NCI-H2227 (cell line): ENCODE measurements around the gene SLFN11.
"Not testable (repeated sequence)": the region's sequence is repeated elsewhere in the genome, so short reads cannot be mapped to it uniquely, and the experiment has no call there.

Experiments used
- DNase-seq: peaks from one replicate; lab custom pipeline; 2025; ENCODE audit not compliant: unreplicated experiment; lab: John Stamatoyannopoulos, UW

SLFN11 gene, protein sequence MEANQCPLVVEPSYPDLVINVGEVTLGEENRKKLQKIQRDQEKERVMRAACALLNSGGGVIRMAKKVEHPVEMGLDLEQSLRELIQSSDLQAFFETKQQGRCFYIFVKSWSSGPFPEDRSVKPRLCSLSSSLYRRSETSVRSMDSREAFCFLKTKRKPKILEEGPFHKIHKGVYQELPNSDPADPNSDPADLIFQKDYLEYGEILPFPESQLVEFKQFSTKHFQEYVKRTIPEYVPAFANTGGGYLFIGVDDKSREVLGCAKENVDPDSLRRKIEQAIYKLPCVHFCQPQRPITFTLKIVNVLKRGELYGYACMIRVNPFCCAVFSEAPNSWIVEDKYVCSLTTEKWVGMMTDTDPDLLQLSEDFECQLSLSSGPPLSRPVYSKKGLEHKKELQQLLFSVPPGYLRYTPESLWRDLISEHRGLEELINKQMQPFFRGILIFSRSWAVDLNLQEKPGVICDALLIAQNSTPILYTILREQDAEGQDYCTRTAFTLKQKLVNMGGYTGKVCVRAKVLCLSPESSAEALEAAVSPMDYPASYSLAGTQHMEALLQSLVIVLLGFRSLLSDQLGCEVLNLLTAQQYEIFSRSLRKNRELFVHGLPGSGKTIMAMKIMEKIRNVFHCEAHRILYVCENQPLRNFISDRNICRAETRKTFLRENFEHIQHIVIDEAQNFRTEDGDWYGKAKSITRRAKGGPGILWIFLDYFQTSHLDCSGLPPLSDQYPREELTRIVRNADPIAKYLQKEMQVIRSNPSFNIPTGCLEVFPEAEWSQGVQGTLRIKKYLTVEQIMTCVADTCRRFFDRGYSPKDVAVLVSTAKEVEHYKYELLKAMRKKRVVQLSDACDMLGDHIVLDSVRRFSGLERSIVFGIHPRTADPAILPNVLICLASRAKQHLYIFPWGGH

DNA sequence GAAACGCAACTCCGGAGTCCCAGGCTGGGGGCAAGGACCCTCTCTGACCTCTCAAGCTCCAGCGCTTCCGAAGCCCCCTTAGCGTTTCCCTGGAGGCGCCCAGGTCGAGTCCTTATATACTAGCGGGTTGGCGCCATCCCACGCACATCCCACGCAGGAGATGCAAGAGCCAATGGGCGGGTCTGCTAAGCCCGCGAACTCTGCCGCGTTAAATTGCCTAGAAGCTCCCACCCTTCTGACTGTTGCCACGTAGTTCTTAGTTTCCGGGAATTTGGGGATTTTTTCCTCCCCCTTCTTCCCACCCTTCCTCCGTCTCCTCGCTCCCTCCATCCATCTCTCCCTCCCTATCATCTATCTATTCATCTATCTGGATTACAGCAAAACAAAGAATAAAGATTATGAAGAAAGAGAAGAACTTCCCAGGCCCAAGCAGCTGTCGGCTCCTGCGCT is at the start of gene SLFN11:
TSS of gene SLFN11 (minus strand) at position 88 of the 450 bp plus-strand sequence. CDS start 9,814 bp downstream, outside the sequence.
- DNase-seq = peak; percentile 94

DNA sequence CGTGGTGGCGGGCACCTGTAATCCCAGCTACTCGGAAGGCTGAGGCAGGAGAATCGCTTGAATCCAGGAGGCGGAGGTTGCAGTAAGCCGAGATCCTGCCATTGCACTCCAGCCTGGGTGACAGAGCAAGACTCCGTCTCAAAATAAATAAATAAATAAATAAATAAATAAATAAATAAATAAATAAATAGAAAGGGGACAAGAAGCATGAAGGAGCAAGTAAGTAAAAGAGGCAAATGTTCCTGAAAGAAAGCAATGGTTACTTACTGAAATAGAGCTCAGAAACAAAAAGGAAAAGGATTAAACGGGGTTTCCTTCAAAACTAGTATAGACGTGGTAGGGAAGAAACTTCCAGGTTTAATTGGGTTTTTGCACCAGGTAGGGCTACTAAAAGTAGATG is 47.6 kb upstream of the SLFN11 start:
- not testable (repeated sequence) for DNase-seq

DNA sequence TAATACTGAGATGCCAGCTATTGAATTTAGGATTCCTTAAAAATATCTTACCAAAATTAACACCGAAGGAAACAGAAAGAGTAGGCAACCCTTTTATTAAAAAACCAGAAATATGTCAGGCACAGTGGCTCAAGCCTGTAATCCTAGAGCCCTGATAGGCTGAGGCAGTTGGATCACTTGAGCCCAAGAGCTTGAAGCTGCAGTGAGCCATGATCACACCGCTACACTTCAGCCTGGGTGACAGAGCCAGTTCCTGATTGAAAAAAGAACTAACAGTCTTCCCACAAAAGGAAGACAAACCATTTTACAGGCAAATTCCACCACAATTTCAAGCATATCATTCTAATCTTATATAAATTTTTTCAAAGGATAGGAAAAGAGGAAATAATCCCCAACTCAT is 43.2 kb upstream of the SLFN11 start:
- DNase-seq = no peak

DNA sequence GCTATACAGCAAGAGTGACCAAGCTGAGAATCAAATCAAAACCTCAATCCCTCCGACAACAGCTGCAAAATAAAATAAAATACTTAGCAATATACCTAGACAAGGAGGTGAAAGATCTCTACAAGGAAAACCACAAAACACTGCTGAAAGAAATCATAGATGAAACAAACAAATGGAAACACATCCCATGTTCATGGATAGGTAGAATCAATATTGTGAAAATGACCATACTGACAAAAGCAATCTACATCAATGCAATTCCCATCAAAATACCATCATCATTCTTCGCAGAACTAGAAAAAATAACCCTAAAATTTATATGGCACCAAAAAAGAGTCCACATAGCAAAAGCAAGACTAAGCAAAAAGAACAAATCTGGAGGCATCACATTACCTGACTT is 41.3 kb upstream of the SLFN11 start:
- not testable (repeated sequence) for DNase-seq

DNA sequence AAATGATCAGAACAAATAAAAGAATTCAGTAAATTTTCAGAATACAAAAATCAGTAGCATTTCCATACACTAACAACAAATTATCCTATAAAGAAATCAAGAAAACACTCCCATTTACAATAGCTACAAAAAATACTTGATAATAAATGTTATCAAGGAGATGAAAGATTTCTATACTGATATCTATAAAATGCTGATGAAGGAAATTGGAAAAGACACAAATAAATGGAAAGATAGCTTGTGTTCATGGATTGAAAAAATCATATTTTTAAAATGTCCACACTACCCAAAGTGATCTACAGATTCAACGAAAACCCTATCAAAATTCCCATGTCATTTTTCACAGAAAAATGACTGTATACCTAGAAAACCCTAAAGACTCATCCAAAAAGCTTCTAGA is 40.8 kb upstream of the SLFN11 start:
- no peak for DNase-seq

DNA sequence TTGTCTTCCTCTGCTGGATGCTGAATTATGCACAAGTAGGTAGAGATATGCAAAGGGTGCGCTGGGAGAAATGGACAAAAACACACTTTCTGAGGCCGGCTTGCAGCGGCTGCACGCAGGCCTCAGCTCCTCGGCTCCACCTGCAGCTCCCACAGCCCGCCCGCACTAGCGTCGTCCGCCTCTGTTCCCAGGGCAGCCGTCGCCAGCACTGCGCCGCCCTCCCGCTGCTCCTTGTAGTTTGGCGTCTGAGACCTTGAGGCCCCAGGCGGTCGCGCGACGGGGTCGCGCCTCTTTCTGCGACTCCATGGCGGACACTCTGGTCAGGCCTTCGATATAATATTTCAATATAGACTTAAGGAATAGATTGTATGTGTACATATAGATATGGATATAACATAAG is 34.1 kb upstream of the SLFN11 start:
- DNase-seq = no peak

DNA sequence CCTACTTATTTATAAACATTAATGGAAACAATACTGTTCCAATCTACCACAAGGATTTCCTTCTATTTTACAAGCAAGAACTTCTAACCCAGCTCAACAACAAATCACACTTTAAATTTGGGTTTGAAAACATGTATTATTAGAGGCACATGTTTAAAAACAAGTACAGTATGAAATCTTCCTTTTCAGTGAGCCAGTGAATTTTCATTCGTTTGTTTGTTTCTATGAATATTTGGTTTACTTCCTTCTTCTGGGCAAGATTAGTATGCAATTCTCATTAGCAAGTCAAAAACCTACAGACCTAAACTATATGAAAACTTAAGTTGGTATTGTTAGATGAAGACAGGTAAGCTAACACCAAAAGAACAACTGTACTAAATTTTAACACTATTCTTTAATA is 33.1 kb upstream of the SLFN11 start:
- DNase-seq = no peak

DNA sequence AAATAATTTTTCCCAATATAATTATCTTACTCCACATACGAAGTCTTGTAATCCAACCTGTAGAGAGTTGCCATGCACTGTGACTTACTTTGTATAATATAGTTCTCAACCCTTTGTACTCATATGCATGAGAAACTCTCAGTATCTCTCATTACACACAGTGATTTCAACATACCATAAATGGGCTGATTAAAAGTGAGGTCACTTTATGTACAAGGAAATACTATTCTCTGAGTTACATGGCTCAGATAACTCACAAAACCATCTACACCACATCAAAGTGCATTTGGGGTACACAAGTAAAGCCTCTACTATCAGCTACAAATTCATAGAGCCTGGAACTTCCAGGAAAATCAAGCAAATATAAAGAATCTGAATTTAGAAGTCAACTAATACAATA is 30.9 kb upstream of the SLFN11 start:
- no peak for DNase-seq

DNA sequence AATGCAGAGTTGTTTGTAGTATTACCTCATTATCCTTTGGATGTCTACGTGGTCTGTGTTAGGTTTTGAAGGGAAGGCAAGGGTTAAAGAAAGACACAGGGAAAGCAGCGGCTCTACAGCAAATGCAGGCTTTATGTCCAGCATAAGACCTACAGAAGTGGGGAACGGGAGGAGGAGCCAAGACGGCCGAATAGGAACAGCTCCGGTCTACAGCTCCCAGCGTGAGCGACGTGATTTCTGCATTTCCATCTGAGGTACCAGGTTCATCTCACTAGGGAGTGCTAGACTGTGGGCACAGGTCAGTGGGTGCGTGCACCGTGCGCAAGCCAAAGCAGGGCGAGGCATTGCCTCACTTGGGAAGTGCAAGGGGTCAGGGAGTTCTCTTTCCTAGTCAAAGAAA is 20.4 kb upstream of the SLFN11 start:
- peak; percentile 18 for DNase-seq

DNA sequence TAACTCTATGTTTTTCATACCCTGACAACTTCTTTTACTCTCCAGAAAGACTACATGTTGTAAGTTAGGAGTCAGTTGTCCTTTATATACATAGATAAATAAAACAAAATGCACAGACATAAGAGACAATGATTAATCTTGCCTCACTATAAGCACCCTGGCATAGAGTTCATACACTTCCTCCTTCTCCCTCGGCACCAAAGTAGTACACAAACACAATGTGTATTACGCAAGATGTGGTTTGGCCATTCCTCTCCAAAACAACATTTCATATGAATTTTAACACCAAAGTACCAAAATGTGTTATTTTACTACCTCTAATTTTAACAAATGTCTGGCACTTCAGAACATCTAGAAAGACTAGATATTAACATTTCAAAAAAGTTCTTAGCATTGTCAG is 17.2 kb upstream of the SLFN11 start:
- no peak for DNase-seq

DNA sequence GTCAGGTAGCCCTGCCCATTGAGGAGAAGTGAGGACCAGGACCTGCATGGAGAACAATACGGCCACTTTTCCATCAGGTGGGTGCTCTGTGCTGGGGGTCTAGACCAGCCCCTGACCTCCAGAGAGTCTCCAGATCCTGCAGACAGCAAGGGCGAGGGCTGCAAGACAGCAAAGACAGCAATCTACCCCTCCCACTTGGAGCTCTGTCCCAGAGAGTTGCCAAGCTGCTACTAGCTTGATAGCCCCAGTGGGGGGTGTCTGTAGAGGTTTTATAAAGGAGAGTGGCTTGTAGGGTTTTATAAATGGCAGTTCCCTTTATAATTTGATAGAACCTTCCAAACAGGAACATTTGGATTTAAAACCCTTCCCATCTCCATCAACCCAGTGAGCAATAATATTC is 16.7 kb upstream of the SLFN11 start:
- DNase-seq = no peak

DNA sequence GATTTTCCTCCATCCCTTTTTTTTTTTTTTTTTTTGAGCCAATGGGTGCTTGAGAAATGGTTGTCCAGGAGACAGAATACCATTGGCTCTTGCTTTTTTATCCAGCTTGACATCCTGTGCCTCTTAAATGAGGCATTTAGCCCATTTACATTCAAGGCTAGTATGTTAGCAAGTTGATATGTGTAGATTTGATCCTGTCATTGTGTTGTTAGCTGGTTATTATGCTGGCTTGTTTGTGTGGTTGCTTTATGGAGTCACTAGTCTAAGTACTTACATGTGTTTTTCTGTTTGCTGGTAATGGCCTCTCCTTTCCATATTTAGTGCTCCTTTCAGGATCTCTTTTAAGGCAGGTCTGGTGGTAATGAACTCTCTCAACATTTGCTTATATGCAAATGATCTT is 14.1 kb upstream of the SLFN11 start:
- no peak for DNase-seq

DNA sequence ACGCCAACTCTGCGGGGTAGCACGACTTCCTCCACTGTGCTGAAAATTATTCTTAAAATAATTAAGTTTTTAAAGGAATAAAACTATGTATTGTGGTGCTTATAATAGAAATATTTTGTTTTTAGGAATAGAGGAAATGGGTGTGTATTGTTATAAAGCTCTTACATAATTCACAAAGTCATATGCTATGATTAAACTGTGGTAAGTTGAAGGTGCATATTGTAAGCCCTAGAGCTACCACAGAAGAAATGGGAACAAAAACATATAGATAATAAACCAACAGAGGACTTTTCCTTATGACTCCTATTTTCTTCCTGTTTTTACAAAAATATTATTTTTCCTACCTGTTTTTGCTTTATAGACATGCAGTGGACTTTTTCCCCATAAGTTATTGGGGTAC is 4.3 kb upstream of the SLFN11 start:
- no peak for DNase-seq

DNA sequence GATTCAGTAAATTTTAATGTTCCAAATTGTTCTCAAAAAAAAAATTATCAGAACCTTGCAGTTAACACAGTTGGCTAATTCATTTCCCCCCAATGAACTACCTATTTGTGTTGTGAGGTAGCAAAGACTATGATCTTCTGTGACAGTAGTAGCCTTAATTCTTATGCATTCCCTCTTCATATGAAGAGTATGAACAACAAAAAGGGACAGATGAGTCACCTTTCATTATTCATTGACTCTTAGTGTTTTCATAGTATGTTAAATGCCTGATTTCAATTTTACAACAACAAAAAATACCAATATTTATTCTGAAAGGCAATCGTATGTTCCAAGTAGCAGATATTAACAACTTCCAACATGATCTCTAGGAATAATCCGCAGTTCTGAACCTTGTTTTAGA is 3.6 kb upstream of the SLFN11 start:
- no peak for DNase-seq

DNA sequence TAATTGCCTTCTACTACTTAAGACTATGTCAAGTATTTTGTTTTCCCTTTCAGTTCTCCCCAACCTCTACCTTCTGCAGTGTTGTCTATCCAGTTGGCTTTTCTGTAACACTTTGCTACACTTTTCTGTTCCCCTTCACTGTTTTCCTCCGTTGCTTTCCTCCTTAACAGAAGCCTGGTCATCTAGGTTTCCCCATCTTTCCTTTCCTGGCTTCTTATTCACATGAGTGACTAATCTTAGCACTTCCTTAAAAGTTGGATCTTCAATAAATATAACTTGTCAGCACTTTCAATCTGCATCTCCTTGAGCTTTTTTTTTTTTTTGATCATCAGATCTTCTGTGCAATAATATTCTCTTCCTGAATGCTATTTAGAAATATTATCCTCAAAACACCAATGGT is 2.8 kb upstream of the SLFN11 start:
- DNase-seq = no peak

DNA sequence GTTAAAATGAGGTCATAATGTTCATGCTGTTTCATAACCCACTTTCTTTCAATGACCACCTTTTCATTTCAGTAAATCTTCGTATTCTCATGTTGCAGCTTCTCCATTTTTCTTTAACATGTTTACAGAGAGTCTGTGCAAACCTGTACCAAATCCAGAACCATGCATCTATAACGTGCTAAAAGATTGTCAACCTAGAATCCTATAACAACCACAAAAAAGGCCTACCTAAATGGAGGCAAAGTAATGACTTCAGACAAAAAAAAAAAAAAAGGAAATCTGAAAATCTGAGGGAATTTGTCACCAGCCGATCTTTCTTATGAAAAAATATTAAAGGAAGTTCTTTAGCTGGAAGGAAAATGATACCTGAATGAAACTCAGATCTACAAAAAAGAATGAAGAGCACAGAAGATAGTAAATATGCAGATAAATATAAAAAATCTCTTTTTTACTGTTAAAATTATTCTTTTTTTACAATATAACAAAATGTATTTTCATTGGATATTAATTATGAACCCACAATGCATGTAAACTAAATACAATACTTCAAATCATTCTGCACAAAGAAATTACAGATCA is 1.4 kb upstream of the SLFN11 start:
- no peak for DNase-seq

DNA sequence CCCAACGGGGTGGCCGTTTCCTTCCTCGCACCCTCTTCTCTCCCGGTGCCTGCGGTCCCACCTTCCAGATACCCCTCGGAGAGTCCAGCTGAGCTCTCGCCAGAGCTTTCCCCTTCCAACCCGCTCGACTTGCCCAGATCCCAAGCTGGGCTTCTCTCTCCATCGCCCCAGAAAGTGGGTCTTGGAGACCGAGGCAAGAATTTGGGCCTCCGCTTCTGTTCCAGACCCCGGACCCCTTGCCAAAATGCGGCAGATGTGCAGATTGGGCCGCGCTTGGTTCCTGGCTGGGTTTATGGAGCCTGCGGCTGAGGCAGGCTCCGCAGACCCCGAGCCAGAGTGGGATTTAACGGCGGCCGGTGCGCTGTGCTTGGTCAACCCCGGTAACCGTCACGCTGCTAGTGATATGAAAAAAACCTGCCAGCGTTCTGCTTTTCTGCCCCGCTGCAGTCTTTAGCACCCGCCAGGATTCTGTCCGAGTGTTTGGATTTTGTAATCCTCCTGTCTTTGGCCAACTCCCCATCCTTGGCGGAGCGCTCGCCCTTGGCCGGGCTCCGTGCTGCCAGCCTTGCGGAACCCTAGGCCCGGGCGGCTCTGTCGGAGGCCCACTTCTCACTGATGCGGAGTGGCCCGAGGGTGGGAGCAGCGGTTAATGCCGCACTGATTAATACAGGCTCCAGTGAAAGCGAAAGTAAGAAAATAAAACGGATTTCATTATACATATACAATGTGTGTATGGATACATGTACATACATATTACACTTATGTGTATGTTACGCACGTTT is 754 bp upstream of the SLFN11 start:
- DNase-seq = peak; percentile 62

DNA sequence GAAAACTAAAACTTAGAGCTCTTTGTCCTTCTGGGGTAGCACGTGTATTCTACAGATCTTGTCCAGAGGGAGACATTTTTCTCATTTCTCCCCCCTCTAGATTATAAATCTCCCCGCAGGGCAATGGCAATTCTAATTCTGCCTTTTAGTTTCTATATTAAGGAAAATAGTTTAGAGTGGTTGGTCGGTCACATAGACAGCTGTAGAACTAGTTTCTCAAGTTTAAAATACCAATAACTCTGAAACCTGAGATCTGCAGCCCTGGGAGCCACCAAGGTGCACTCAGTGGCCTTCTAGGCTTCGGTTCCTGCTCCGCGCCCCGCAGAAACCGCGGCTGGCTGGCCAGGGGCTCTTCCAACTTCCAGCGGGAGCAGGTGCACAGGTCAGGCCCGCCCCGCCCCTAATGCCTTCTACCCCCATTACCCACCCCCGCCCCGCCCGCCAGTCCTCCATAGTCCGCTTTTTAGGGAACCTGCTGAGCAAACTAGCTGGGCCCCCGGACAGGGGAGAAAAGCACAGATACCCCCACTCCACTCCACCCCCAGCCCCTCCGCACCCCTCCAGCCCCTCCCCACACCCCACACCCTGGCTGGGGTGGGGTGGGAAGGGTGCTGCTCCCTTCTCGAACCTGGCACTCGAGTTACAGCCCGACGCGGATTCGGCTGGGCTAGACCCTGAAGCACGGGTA is 431 bp downstream of the SLFN11 start:
- DNase-seq = peak; percentile 47

DNA sequence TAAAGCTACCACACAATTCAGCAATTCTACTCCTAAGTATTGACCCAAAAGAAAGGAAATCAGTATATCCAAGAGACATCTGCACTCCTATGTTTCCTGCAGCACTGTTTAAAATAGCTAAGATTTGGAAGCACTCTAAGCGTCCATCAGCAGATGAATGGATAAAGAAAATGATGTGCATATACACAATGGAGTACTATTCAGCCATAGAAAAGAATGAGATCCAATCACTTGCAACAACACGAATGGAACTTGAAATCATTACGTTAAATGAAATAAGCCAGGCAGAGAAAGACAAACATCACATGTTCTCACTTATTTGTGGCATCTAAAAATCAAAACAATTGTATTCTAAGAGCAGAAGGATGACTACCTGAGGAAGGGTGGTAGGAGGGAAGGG is 1.5 kb downstream of the SLFN11 start:
- no peak for DNase-seq

DNA sequence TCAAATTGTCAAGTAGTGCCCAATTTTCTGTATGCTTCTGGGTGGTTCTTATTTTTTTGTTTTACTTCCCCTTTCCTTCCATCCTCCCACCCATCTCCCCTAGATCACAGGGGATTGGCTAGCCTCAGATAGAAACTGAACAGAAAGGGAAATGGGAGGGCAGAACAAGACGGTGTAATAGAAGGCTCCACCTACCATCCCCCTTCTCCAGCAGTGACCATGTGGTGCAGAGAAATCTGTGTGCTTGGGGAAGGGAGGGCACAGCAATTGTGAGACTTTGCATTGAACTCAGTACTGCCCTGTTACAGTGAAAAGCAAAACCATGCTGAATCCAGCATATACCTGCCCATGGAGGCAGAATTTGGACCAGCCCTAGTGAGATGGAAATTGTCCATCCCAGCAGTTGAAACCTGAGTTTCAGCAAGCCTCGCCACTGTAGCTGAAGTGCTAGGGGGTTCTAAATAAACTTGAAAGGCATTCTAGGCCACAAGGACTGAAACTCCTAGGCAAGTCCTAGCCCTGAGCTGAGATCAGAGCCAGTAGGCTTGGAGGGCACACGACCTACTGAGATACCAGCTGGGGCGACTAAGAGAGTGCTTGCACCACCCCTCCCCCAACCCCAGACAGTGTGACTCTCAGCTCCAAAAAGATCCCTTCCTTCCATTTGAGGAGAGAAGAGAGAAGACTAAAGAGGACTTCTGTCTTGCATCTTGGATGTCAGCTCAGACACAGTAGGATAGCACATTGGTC is 5.2 kb downstream of the SLFN11 start:
- DNase-seq = no peak
